ENCODE results near the gene SLC12A5. TPM values are rescaled to one million over a fixed set of nuclear protein-coding genes. Genes with fewer than 3 reads are reported as not detected.

SLC12A5 gene
- total and polyA plus RNA-seq, 9 of the 15 experiments (the other 6 are each of a cell fraction or from before 2014, with no cell fraction given) = 0.36 to 7.5 (median 2.1) TPM

DNA sequence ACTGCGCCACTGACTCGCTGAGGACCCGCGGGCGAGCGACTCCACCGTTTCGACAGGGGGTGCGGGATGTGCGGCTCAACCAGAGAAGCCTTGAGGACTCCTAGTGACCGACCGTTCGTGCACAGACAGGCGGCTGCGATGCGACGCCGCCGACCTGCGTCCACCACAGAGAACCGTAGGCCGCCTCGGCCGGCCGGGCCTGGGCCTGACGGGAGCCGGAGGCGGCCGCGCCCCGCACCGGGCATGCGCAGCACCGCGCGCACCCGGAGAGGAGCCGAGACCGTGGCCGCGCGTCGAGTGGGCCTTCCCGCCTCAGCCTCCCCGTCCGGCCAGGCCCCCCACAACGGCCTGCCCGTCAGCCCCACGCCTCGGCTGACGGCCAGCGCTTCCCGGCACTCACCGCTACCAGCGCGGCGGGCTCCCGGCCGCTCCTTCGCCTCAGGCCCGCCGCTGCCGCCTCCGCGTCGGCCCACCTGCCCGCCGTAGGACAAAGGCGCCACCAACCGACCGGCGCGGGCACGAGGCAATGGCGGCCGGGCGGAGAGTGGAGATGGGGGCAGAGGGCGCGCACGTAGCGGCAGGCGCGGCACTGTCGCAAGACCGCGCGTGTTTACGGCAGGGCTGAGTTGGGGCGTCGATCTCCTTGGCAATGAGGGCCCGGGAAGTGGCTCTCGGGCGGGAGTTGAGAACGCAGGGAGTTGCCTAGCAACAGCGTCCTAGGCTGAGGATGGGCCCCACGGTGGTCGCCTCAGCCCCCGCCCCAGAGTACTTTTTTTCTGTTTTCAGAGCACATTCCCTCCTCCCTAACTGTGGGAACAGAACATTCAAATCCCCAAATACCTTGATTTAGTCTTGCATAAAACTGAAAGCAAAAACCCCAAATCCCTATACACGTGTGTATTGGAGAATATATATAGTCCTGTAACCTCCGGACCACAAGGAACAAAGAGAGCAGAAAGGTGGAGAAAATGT lies 60.7 kb downstream of the SLC12A5 start, which contains the start of gene NCOA5 (continued):
- TF ChIP-seq HSF4 (CRISPR knock-in tag; IDR thresholded peaks at IDR 0.05; ENCODE audit: borderline replicate concordance) = no peak
- peak; percentile 50; the same call in 1 of the 2 replicates for TF ChIP-seq CEBPB (tag; IDR thresholded peaks at IDR 0.05)
- TF ChIP-seq HNRNPH1 (optimal IDR thresholded peaks at IDR 0.05; ENCODE audit: low read depth, low read length) = no peak
- TF ChIP-seq ESRRA (IDR thresholded peaks at IDR 0.05; ENCODE audit: borderline replicate concordance, low read depth) = peak; percentile 77
- TF ChIP-seq CBX2 (IDR thresholded peaks at IDR 0.05; ENCODE audit: insufficient read depth, low read length, poor library complexity, severe bottlenecking) = no peak
- TF ChIP-seq NONO (IDR thresholded peaks at IDR 0.05; ENCODE audit: low read depth in 2 of 2, low read length in 1 of 2) = peak; percentile 93 to 99
- peak; percentile 91 for TF ChIP-seq FIP1L1 (IDR thresholded peaks at IDR 0.05; ENCODE audit: low read depth, low read length, poor library complexity, severe bottlenecking)
- TF ChIP-seq POLR2A (conservative IDR thresholded peaks at IDR 0.05) = peak; percentile 90
- 0 out of 2 replicates have a peak, but pooled peaks have one; percentile 18 for TF ChIP-seq JUN (IDR thresholded peaks at IDR 0.05; ENCODE audit: borderline replicate concordance, low read depth, low read length)
- peak; percentile 90; the same call in 1 of the 2 replicates for TF ChIP-seq JUN (CRISPR knock-in tag; IDR thresholded peaks at IDR 0.05; ENCODE audit: borderline replicate concordance)
- TF ChIP-seq RBFOX2 (IDR thresholded peaks at IDR 0.05; ENCODE audit: low read depth, low read length) = peak; percentile 99
- peak; percentile 74 for TF ChIP-seq ZNF584 (CRISPR knock-in tag; IDR thresholded peaks at IDR 0.05; ENCODE audit: low read depth)
- peak; percentile 84 for TF ChIP-seq RBBP5 (IDR thresholded peaks at IDR 0.05; ENCODE audit: borderline replicate concordance, insufficient read depth, low read length, poor library complexity, severe bottlenecking)
- no peak for TF ChIP-seq ESRRB (CRISPR knock-in tag; IDR thresholded peaks at IDR 0.05; ENCODE audit: borderline replicate concordance)
- TF ChIP-seq, protein P1, sequence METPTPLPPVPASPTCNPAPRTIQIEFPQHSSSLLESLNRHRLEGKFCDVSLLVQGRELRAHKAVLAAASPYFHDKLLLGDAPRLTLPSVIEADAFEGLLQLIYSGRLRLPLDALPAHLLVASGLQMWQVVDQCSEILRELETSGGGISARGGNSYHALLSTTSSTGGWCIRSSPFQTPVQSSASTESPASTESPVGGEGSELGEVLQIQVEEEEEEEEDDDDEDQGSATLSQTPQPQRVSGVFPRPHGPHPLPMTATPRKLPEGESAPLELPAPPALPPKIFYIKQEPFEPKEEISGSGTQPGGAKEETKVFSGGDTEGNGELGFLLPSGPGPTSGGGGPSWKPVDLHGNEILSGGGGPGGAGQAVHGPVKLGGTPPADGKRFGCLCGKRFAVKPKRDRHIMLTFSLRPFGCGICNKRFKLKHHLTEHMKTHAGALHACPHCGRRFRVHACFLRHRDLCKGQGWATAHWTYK (CRISPR knock-in tag; IDR thresholded peaks at IDR 0.05) = peak; percentile 83; the same call in 1 of the 2 replicates
- TF ChIP-seq, protein P2, sequence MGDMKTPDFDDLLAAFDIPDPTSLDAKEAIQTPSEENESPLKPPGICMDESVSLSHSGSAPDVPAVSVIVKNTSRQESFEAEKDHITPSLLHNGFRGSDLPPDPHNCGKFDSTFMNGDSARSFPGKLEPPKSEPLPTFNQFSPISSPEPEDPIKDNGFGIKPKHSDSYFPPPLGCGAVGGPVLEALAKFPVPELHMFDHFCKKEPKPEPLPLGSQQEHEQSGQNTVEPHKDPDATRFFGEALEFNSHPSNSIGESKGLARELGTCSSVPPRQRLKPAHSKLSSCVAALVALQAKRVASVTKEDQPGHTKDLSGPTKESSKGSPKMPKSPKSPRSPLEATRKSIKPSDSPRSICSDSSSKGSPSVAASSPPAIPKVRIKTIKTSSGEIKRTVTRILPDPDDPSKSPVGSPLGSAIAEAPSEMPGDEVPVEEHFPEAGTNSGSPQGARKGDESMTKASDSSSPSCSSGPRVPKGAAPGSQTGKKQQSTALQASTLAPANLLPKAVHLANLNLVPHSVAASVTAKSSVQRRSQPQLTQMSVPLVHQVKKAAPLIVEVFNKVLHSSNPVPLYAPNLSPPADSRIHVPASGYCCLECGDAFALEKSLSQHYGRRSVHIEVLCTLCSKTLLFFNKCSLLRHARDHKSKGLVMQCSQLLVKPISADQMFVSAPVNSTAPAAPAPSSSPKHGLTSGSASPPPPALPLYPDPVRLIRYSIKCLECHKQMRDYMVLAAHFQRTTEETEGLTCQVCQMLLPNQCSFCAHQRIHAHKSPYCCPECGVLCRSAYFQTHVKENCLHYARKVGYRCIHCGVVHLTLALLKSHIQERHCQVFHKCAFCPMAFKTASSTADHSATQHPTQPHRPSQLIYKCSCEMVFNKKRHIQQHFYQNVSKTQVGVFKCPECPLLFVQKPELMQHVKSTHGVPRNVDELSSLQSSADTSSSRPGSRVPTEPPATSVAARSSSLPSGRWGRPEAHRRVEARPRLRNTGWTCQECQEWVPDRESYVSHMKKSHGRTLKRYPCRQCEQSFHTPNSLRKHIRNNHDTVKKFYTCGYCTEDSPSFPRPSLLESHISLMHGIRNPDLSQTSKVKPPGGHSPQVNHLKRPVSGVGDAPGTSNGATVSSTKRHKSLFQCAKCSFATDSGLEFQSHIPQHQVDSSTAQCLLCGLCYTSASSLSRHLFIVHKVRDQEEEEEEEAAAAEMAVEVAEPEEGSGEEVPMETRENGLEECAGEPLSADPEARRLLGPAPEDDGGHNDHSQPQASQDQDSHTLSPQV (IDR thresholded peaks at IDR 0.05) = peak; percentile 89
- TF ChIP-seq, protein P3, sequence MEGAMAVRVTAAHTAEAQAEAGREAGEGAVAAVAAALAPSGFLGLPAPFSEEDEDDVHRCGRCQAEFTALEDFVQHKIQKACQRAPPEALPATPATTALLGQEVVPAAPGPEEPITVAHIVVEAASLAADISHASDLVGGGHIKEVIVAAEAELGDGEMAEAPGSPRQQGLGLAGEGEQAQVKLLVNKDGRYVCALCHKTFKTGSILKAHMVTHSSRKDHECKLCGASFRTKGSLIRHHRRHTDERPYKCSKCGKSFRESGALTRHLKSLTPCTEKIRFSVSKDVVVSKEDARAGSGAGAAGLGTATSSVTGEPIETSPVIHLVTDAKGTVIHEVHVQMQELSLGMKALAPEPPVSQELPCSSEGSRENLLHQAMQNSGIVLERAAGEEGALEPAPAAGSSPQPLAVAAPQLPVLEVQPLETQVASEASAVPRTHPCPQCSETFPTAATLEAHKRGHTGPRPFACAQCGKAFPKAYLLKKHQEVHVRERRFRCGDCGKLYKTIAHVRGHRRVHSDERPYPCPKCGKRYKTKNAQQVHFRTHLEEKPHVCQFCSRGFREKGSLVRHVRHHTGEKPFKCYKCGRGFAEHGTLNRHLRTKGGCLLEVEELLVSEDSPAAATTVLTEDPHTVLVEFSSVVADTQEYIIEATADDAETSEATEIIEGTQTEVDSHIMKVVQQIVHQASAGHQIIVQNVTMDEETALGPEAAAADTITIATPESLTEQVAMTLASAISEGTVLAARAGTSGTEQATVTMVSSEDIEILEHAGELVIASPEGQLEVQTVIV (CRISPR knock-in tag; IDR thresholded peaks at IDR 0.05; ENCODE audit: borderline replicate concordance) = peak; percentile 99
- no peak for TF ChIP-seq ZEB2 (IDR thresholded peaks at IDR 0.05)

Measured in K562 (cell line).